Muscle of back (tissue), 11 donors: ENCODE data around the gene DNAJC15. TPM values are rescaled to one million over a fixed set of nuclear protein-coding genes. Genes with fewer than 3 reads are reported as not detected.

Source experiments
- DNase-seq, 3 donors: peaks; one replicate each; pipeline versions ENCODE4 v3.0.0 to v3.0.0-alpha.2; 2013
- polyA plus RNA-seq, 10 donors: library from polyadenylated mRNA; unstranded; fragments of 120-200 nt; gene quantifications; one replicate each; pipeline ENCODE4 v1.2.1, GENCODE V29; 2013; ENCODE audit not compliant: insufficient read length in 10 of 10

Gene DNAJC15
- polyA plus RNA-seq, 10 donors, result 13.4 to 20.9 (median 20.1) TPM

GRCh38 chr13:43122791-43123190 is 99.4 kb downstream of the DNAJC15 start:
- peak in 1 of 3 donors; percentile 29 for DNase-seq

- DNase-seq, result no peak
These were observed 100.5 kb downstream of the DNAJC15 start for GRCh38 chr13:43123856-43124255.

GRCh38 chr13:43124490-43124889 is 101.1 kb downstream of the DNAJC15 start:
- DNase-seq, result peak in 1 of 3 donors; percentile 41

DNA sequence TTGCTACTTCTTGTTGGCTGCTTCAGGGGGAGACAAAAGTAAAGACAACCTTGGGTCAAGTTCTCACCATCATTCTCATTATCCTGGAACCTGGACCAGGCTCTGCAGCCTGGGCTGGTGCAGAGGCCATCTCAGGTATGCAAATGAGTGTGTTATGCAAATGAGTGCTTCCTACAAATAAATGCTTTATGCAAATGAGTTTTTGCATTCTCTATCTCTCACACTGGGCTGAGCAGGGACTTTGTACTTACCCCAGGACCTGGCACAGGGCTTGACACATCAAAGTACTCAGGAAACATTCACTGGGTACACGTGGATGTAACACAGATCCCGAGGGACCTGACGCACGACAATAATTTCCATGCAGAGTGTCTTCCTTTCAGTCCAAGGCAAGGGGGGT is 103.0 kb downstream of the DNAJC15 start:
- no peak for DNase-seq

- no peak for DNase-seq
These were observed 103.9 kb downstream of the DNAJC15 start for GRCh38 chr13:43127103-43127798.

DNA sequence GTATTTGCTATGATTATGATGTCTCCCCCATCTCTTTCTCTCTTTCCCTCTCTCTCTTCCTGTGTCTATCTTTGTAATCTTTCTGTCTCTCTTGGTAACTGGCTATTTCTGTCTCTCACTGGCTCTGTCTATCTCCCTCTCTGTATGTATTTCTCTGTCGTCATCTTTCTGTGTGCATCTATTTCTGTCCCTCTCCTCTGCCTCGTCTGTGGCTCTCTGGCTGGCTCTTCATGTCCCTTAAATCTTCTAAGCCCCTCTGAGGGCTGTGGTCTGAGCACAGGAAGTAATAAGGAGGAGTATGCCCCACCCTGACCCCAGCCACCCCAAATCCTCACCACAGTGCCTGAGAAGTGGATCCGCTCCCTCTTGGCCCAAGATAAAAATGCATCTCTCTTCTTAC is 104.4 kb downstream of the DNAJC15 start:
- peak in 1 of 3 donors; percentile 72 for DNase-seq

DNA sequence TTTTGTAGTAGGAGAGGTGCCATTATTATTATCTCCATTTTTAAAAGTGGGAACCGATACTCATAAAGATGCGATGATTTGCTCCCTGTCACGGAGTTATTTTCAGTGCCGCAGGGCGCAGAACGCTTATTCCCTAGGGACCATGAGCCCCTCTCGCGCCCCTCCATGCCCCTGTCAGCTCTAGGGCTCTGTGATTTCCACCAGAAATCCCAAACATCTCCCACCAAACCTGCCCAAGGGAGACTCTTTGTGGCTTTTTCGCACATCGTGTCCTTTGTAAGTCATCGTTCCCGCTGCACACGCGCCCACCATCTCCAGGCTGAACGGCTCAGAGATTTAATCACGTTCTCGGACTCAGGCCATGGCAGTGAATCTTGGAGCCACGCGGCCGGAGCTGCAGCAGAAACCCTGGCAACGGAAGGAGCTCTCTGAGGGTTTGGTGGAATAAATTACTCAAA is 105.1 kb downstream of the DNAJC15 start:
- peak in 1 of 3 donors; percentile 60 for DNase-seq

DNA sequence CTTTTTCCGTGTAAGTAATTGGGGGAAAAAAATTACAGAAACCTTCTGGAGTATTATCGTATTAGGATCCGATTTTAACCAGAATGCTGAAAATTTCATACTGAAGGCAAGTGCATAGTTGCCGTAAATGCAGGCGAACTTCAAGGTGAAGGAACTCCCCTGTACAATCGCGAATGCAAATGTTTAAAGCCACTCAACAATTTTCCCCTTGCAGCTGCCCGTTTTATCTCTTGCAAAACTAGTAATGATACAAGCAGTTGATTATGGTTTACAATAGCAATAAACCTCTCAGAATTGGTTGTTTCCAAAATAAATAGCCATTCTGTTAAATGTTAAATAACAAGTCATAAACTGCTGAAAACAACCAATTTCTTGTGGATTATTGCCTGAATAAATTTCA is 105.7 kb downstream of the DNAJC15 start:
- DNase-seq, result no peak

GRCh38 chr13:43129511-43130110 is 106.2 kb downstream of the DNAJC15 start:
- DNase-seq, result no peak

GRCh38 chr13:43132257-43132656 is 108.9 kb downstream of the DNAJC15 start:
- DNase-seq, result peak in 2 of 3 donors; percentile 20 to 24

DNA sequence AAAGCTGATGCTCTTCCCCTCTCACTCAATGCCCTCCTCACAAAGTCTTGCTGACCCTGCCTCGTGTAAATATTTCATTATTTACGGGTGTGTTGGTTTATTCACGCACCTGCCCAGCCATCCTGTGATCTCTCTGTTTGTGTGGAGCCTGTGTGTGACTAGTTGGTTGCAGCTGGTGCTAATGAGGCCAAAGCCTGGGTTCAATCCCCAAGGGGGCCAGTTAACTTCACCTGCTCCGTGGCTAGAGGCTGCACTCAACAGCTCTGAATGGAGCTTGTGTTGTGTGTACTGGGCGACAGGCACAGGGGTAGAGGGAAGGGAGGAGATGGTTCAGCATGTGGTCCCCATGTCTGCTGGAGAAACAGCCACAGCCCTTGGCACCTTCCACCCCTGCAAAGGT is 109.5 kb downstream of the DNAJC15 start:
- no peak for DNase-seq

DNA sequence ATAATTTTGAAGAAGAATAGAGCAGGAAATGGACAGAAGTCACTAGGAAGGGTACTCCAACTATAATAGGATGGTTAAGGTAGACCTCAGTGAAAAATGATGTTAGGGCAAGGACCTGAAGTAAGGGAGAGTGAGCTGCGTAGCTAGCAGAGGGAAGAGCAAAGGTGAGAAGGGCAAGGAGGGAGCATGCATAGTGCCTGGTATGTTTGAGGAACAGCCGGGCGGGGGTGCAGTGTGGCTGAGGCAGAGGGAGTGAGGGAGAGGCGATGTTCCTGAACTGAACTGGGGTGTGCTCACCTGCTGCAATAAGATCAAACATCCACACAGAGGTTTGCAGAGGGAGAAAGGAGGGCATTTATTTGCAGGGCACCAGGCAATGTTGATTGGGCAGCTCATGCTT is 110.4 kb downstream of the DNAJC15 start:
- DNase-seq, result no peak

DNA sequence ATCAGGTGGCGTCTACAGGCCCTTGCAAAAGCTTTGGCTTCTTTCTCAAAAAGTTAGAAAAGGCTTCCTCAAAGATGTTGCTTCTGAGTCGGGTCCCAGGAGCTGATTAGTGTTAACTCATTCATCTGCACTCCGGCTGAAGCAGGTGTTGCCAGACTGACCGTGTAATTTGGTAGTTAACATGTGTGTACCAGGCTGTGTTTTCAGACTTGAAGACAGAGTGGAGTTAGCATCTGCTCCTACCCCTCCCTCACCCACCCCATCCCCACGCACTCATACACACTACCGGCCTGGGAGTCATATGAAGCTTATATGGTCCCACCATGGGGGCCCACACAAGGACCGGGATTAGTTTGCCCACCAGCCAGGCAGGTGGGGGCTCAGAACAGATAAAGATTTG is 111.5 kb downstream of the DNAJC15 start:
- no peak for DNase-seq

DNA sequence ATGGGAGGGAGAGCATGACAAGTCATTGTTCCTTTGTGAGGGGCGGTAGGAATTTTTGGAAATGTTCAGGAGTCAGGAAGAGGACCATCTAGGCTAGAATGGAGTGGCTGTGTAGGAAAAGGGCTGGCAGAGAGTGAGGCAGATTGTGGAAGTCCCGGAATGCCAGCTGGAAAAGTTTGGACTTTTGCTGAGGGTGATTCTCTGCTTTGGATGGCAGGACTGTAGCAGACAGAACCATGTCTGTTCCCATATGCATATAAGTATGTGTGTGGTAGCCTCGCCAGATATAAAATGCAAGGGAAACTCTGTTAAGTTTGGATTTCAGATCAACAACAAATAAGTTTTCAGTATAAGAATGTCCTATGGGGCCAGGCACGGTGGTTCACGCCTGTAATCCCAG is 112.1 kb downstream of the DNAJC15 start:
- no peak for DNase-seq

- DNase-seq, result peak; percentile 30 to 82 (median 63)
These were observed 113.7 kb downstream of the DNAJC15 start for GRCh38 chr13:43136920-43137575.

DNA sequence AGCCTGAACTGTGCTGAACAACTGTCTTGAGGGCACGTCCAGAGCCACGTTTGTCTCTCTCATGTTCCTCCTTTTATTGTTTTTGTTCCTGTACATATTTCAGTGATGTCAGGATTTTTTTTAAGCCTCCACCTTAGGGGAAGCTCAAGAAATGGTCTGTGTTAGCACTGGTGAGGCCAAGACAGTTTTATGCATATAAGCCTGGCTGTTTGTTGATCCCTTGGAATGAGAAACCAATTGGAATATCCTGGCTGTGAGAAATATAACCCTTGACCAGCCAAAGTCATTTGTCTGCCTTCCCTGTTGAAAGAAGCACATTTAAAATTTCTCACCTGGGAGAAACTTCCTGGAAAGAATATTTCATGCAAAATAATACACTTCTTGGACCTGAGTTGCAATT is 115.8 kb downstream of the DNAJC15 start:
- peak; percentile 47 to 81 (median 76) for DNase-seq

- peak in 2 of 3 donors; percentile 22 to 65 for DNase-seq
These were observed 116.5 kb downstream of the DNAJC15 start for GRCh38 chr13:43139921-43140320.

GRCh38 chr13:43140985-43141384 is 117.6 kb downstream of the DNAJC15 start:
- DNase-seq, result no peak

DNA sequence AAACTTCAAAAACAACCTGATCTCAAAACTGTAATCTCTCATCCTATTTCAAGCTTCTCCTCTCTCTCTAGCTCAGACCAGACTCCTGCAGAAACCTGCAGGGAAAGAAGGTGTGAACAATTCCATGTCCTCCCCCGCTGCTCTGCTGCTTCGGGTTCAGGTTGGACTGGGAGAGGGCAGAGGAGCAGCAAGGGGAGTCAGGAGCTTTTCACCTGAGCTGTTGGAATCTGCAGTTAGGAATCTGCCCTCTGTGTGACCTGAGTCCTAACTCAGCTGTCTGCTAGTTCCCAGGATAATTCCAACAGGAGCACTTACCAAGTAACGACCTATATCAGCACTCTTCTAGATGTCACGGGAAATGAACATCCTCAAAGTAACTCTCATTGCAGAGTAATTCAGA is 118.3 kb downstream of the DNAJC15 start:
- DNase-seq, result no peak

GRCh38 chr13:43143591-43143990 is 120.2 kb downstream of the DNAJC15 start:
- no peak for DNase-seq

- DNase-seq, result no peak
These were observed 122.3 kb downstream of the DNAJC15 start for GRCh38 chr13:43145534-43146196.

- DNase-seq, result no peak
These were observed 123.0 kb downstream of the DNAJC15 start for GRCh38 chr13:43146400-43146799.
